ENCODE data around the gene ENTPD3.

- TF ChIP-seq, protein P1, sequence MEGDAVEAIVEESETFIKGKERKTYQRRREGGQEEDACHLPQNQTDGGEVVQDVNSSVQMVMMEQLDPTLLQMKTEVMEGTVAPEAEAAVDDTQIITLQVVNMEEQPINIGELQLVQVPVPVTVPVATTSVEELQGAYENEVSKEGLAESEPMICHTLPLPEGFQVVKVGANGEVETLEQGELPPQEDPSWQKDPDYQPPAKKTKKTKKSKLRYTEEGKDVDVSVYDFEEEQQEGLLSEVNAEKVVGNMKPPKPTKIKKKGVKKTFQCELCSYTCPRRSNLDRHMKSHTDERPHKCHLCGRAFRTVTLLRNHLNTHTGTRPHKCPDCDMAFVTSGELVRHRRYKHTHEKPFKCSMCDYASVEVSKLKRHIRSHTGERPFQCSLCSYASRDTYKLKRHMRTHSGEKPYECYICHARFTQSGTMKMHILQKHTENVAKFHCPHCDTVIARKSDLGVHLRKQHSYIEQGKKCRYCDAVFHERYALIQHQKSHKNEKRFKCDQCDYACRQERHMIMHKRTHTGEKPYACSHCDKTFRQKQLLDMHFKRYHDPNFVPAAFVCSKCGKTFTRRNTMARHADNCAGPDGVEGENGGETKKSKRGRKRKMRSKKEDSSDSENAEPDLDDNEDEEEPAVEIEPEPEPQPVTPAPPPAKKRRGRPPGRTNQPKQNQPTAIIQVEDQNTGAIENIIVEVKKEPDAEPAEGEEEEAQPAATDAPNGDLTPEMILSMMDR (IDR thresholded peaks at IDR 0.05), result no peak
- no peak for TF ChIP-seq POLR2A (IDR thresholded peaks at IDR 0.05)
- no peak for TF ChIP-seq EP300 (IDR thresholded peaks at IDR 0.05)
Measured at GRCh38 chr3:40427045-40427669, 40.2 kb downstream of the ENTPD3 start.
